NCI-H510A treated with DMSO at 0.1 percent for 48 hours (cell line): ENCODE results near the gene CORO2B.

Experiments used
- DNase-seq: peaks from one replicate; lab custom pipeline; 2025; lab: John Stamatoyannopoulos, UW

Gene CORO2B

GRCh38 chr15:68578980-68579935, at the start of gene CORO2B:
Gene CORO2B, plus strand, starts transcription at chr15:68578993. Its CDS starts 270 bp downstream, at chr15:68579263.
- DNase-seq = peak; percentile 31

GRCh38 chr15:68531387-68532179, 47.2 kb upstream of the CORO2B start:
- DNase-seq = no peak

GRCh38 chr15:68536331-68537095, 42.3 kb upstream of the CORO2B start:
- no peak for DNase-seq

GRCh38 chr15:68537097-68537496, 41.7 kb upstream of the CORO2B start:
- no peak for DNase-seq

- DNase-seq = no peak
Observed at GRCh38 chr15:68537506-68537905, 41.3 kb upstream of the CORO2B start.

- no peak for DNase-seq
Observed at GRCh38 chr15:68538311-68538710, 40.5 kb upstream of the CORO2B start.

- no peak for DNase-seq
Observed at GRCh38 chr15:68541743-68542142, 37.0 kb upstream of the CORO2B start.

- no peak for DNase-seq
Observed at GRCh38 chr15:68542348-68542747, 36.4 kb upstream of the CORO2B start.

GRCh38 chr15:68542771-68543164, 36.0 kb upstream of the CORO2B start:
- no peak for DNase-seq

- DNase-seq = no peak
Observed at GRCh38 chr15:68543165-68544008, 35.4 kb upstream of the CORO2B start.

- no peak for DNase-seq
Observed at GRCh38 chr15:68546318-68546717, 32.5 kb upstream of the CORO2B start.

GRCh38 chr15:68548364-68548763, 30.4 kb upstream of the CORO2B start:
- no peak for DNase-seq

GRCh38 chr15:68550004-68550403, 28.8 kb upstream of the CORO2B start:
- DNase-seq = no peak

- peak; percentile 9 for DNase-seq
Observed at GRCh38 chr15:68550498-68551295, 28.1 kb upstream of the CORO2B start.

GRCh38 chr15:68551296-68551635, 27.5 kb upstream of the CORO2B start:
- no peak for DNase-seq

GRCh38 chr15:68552344-68552743, 26.4 kb upstream of the CORO2B start:
- no peak for DNase-seq

- no peak for DNase-seq
Observed at GRCh38 chr15:68552773-68553172, 26.0 kb upstream of the CORO2B start.

- DNase-seq = no peak
Observed at GRCh38 chr15:68553314-68553993, 25.3 kb upstream of the CORO2B start.

- DNase-seq = peak; percentile 28
Observed at GRCh38 chr15:68553994-68554720, 24.6 kb upstream of the CORO2B start.
